HG03045 (cell line): Measurements from ENCODE around the gene ZNF782.
"Not testable (repeated sequence)": the region's sequence is repeated elsewhere in the genome, so short reads cannot be mapped to it uniquely, and the experiment has no call there.

Source experiments
- ATAC-seq: cut with Tn5 transposase; IDR thresholded peaks from one replicate; pipeline ENCODE4 v1.9.1; 2021; ENCODE audit warnings: mild to moderate bottlenecking, moderate library complexity; ENCODE audit not compliant: unreplicated experiment

The ZNF782 gene

GRCh38 chr9:96854651-96855273 is 448 bp upstream of the ZNF782 start:
- no peak for ATAC-seq

DNA sequence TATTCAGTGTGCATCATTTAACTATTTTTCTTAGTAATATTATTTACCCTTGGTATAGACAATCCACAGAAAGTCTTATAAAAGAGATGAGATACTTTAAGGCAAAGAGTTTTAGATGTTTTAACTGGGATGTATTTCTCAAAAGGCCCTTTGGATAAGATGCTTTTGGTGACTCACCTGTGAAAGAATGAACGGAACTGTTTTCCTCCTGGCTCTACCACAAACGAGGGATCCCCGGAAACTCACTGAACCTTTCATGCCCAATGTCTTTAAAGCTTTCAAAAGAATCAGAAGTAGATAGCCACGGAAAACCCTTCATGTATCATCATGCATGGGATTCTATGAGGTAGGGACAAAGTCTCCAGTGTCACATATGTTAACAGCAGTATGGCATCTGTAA is 1.6 kb downstream of the ZNF782 start:
- no peak for ATAC-seq

- no peak for ATAC-seq
Measured at GRCh38 chr9:96844040-96844439, 10.3 kb downstream of the ZNF782 start.

- ATAC-seq = no peak
Measured at GRCh38 chr9:96818533-96818932, 35.8 kb downstream of the ZNF782 start.

DNA sequence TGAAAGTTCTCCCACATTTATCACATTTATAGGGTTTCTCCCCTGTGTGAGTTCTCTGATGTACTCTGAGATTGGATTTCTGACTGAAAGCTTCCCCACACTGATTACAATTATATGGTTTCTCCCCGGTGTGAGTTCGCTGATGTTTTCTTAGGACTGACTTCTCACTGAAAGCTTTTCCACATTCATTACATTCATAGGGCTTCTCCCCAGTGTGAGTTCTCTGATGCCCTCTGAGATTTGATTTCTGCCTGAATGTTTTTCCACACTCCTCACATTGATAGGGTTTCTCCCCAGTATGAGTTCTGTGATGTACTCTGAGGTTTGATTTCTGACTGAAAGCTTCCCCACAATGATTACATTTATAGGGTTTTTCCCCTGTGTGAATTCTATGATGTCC is 36.3 kb downstream of the ZNF782 start:
- no peak for ATAC-seq

GRCh38 chr9:96813607-96814006 is 40.7 kb downstream of the ZNF782 start:
- ATAC-seq = no peak

GRCh38 chr9:96798959-96799358 is 55.4 kb downstream of the ZNF782 start:
- ATAC-seq = not testable (repeated sequence)

DNA sequence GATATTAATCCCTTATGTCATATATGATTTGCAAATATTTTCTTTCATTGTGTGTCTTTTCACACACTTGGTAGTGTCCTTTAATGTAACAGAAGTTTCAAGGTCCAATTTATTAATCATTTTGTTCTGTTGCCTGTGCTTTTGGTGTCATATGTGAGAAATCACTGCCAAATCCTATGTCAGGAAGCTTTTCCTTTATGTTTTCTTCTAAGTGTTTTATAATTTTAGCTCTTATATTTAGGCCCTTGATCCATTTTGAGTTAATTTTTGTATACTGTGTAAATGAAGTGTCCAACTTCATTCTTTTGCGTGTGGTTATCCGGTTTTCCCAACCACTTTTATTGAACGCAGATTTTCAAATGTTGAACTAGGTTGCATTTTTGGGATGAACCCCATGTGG is 70.3 kb downstream of the ZNF782 start:
- ATAC-seq = no peak

GRCh38 chr9:96782235-96782634 is 72.1 kb downstream of the ZNF782 start:
- ATAC-seq = no peak

- no peak for ATAC-seq
Measured at GRCh38 chr9:96781552-96781951, 72.8 kb downstream of the ZNF782 start.

DNA sequence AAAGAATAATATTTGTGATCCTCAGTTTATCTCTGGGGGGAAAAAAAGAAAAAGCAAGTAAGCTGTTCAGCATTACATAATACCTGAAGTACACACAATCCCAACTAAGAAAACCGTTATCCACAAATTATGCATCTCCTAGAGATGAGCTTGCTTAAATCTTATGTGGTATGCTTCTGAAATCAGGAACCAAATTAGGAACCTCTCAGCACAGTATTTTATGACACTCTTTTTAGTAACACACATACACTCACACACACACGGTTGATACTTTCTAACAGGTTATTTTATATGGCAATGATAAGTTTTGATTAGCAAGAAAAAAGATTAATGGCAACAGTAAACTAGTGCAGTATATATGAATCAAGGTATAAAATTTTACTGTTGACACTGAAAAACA is 75.2 kb downstream of the ZNF782 start:
- ATAC-seq = no peak

- no peak for ATAC-seq
Measured at GRCh38 chr9:96777426-96777864, 76.9 kb downstream of the ZNF782 start.

GRCh38 chr9:96771124-96771523 is 83.2 kb downstream of the ZNF782 start:
- ATAC-seq = no peak

- ATAC-seq = no peak
Measured at GRCh38 chr9:96769989-96770388, 84.3 kb downstream of the ZNF782 start.
